GM18873 (cell line): ENCODE measurements around the gene UGCG.

Source experiments
- ATAC-seq: cut with Tn5 transposase; IDR thresholded peaks from one replicate; pipeline ENCODE4 v1.9.1; 2021; ENCODE audit warnings: mild to moderate bottlenecking, moderate library complexity, moderate number of reproducible peaks; ENCODE audit not compliant: unreplicated experiment, low FRiP score

UGCG gene

DNA sequence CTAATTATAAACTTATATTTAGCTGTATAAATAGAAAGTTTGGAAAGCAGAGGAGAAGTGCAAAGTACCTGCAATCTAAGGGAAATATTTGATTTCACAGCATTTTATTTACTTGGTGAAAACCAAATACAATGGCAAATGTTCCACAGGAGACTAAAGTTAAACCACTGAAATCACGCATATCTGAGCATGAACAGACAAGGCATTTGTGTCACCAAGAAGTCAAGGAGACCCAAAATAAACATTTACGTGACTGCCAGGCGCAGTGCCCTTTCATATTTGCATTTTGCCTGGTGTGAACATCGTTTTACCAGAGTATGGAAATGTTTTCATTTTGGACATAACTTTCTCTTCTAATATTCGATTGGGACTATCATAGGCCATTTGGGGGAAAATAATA lies 20.6 kb downstream of the UGCG start:
- ATAC-seq = no peak

DNA sequence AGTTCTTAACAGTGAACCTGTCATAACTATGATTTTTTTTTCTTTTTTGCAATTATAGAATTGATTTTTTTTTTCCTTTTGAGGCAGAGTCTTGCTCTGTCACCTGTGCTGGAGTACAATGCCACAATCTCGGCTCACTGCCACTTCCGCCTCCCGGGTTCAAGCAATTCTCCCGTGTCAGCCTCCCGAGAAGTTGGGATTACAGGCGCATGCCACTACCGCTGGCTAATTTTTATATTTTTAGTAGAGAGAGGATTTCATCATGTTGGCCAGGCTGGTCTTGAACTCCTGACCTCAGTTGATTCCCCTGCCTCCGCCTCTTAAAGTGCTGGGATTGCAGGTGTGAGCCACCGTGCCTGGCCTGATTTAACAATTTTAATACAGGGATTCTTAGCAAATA lies 21.4 kb downstream of the UGCG start:
- no peak for ATAC-seq

GRCh38 chr9:111919875-111920274 lies 23.3 kb downstream of the UGCG start:
- no peak for ATAC-seq

DNA sequence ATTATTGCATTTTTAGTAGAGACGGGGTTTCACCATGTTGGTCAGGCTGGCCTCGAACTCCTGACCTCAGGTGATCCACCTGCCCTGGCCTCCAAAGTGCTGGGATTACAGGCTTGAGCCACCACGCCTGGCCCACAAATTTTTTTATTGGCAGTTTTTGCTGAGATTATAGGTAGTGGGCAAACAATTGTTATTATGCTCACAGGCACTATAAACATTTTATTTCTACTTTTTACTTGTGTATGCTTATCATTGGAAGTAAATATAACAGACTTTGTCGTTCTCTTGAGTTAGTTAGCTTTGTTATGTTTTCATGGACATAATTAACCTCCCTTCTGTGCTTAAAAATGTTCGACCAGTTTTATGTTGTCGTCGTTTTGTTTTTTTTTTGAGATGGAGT lies 23.9 kb downstream of the UGCG start:
- no peak for ATAC-seq

DNA sequence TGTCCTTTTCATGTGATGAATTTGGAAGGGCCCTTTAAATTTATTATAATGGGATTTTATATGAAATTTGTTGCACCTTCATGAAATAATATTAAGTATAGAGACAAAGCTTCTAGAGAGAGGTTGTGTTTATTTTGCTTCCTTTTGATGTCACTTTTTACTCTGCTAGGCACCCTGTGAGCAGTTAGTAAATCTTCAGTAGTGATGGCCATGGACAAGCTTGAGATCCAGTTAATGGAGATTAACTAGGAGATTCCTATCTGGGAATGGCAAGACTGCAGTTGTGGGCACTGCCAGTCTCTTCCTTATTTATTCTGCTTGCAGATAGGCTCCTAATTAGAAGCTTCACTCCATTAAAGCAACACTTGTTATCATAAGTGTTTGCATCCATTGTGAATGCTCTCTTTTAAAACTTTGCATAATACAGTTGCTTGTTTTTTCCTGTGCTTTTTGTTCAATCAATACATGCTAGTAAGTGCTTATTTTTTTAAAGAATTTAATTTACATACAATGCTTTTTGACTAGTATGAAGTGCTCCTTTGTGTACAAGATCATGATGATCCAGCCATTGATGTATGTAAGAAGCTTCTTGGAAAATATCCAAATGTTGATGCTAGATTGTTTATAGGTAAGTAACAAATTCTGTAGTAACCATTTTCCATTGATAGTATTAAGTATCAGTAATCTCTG lies 25.9 kb downstream of the UGCG start:
- ATAC-seq = no peak

- no peak for ATAC-seq
These were observed 27.7 kb downstream of the UGCG start for GRCh38 chr9:111924281-111924680.

GRCh38 chr9:111925017-111925770 lies 28.6 kb downstream of the UGCG start:
- no peak for ATAC-seq

- ATAC-seq = no peak
These were observed 29.2 kb downstream of the UGCG start for GRCh38 chr9:111925784-111926183.

DNA sequence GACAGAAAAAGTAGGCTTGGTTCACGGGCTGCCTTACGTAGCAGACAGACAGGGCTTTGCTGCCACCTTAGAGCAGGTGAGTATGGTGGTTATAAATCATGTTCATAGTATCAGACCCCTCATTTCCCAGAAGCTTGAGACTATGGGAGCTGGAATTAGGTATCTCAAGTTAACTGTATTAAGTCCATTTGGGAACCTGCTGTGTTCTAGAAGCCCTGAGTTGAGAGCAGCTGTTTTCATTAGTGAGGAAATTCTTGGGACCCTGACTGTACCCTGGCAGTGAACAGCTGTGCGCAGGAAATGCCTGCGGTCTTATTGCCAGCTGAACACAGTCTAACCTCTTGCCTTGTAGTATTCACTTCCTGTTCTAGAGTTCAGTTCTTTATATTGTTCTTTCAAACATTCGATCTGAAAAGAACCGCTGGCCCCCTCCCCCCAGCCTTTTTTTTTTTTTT lies 29.8 kb downstream of the UGCG start:
- peak; percentile 99 for ATAC-seq

GRCh38 chr9:111928359-111928720 lies 31.7 kb downstream of the UGCG start:
- ATAC-seq = no peak

DNA sequence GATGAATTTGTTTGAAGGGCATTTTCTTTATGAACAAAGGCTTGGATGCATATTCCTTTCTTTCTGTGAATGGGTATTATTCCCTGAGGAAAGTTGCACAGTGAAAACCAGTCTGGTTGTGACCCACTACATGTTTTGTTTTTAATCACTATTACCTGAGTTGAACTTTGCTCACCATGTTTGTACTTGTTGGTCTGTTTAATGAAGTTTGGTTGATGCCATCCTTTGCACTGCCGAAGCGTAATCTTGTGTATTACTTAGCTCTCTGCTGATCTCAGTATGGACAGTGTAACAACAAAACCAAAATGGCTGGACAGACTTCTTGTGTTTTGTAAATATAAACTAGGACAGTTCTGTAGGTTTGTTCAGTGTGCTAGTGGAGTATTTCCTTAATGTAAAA lies 38.1 kb downstream of the UGCG start:
- no peak for ATAC-seq

DNA sequence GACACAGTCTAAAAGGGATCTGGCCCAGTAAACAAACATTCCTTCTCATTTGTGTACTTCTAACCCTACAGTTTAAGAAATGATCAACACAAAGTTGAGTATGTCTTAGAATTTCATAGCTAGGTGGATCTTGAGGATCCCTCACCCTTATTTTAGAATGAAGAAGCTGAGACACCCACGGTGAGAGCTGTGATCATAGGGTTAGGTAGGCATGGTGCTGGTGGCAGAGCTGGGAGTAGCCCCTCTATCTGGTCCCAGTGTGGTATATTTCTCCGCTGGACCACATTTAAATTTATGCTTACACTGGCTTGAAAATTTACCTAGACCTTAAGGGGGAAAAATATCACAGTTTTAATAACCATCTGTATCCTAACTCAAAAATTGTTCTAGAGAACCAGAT lies 39.8 kb downstream of the UGCG start:
- no peak for ATAC-seq

DNA sequence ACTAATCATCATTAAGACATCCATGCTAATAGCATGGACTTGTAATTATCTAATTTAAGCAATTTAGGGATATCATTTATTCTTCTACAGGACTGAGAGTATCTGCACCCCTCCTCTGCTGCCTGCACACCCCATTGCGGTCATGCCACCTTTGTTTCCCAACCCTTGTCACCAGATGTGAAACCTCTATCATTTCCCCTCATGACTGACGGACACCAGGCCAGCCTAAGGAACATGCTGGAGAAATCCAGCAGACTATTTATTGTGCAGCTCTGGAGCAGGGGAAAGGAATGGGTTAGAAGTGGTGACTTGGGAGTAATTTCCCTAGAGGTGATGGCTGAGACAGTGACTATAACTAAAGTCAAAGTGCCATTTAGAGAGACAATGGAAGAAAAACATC lies 40.7 kb downstream of the UGCG start:
- ATAC-seq = no peak

DNA sequence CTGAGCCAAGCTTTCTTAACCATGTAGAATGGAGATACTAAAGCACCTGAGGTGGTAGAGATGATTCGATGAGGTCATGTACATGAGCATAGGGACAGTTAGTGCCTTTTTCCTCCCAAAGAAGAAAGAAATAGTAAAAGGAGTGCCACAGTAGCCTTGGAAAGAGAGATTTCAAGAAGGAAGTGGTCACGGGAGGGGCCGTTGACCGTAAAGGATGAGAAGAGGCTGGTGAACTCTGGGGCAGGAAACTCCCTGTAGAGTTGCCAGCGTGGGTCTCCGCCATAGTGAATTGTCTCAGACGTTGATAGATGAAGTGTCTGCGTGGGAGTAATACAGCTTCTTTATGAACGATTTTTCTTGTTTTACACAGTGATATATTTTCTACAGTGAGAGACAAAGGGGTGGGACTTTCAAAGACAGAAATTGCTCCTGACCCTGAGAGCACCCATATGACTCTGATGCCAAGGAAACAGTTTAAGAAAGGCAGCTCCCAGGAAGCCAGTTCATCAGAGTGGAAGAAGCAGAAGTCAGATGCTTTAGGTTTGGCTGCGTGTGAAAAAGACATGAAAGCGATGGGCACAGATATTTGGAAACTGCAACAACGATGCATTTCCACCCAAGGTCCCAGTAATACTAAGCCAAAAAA lies 41.3 kb downstream of the UGCG start:
- ATAC-seq = peak; percentile 60

GRCh38 chr9:111938427-111938800 lies 41.8 kb downstream of the UGCG start:
- no peak for ATAC-seq

DNA sequence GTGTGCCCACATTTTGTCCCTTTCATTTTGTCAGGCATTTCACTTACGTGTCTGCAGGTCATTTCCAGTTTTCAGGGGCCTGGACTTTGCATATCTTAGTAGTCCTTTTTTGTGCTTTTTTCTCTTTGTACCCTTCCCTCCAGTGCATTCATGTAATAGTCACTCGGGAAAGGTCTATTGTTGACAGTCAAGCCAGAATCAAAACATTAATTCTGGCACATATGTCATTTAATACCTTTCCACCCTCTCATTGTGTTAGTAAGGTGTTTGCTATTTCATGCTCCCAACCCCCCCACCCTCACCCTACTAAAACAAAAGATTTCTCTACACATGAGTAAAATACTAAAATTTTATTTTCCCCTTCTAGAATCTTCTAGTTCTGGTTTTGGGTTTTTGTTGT lies 42.7 kb downstream of the UGCG start:
- ATAC-seq = no peak

GRCh38 chr9:111940697-111941096 lies 44.1 kb downstream of the UGCG start:
- no peak for ATAC-seq

GRCh38 chr9:111943200-111943599 lies 46.6 kb downstream of the UGCG start:
- ATAC-seq = no peak

GRCh38 chr9:111943746-111944145 lies 47.1 kb downstream of the UGCG start:
- ATAC-seq = no peak

- ATAC-seq = no peak
These were observed 47.7 kb downstream of the UGCG start for GRCh38 chr9:111944241-111944866.

DNA sequence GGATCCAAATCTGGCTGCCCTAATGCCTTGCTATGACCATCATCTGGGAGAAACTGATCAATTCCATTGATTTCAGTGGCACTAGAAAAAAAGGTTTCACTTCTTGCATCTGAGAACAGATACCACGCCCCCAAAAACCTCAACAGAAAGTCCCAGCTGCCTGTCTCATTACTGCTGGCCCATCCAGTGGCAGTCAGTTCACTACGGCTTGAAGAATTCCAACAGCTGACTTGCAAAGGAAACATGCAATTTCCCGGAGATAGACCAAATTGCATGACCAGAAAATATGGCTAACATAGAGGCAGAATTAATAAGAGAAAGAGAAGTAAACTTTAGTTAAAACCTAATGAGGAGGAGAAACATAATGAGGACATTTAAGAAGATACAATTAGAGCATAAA lies 48.6 kb downstream of the UGCG start:
- no peak for ATAC-seq
